HL-60 (cell line): ENCODE data around the gene DSCAML1.

ENCODE experiments used
- GABPA ChIP-seq: IDR thresholded peaks from 2 replicates; pipeline ENCODE4 v1.6.1; 2012; ENCODE audit warnings: low read depth
- POLR2AphosphoS5 ChIP-seq: IDR thresholded peaks from 2 replicates; pipeline ENCODE4 v1.6.1; 2012; ENCODE audit warnings: low read depth
- SPI1 ChIP-seq: IDR thresholded peaks from 2 replicates; pipeline ENCODE4 v1.6.1; 2012; ENCODE audit warnings: low read depth, mild to moderate bottlenecking, borderline replicate concordance
- TF ChIP-seq, protein P1 (sequence below): IDR thresholded peaks from one replicate; pipeline ENCODE4 v1.5.1; 2011; ENCODE audit warnings: low read length, control low read depth, inconsistent platforms; ENCODE audit not compliant: insufficient read depth
- TF ChIP-seq, protein P2 (sequence below): IDR thresholded peaks from 2 replicates; pipeline ENCODE4 v1.6.1; 2012; ENCODE audit warnings: low read depth; ENCODE audit not compliant: insufficient replicate concordance

- TF ChIP-seq, protein P1, sequence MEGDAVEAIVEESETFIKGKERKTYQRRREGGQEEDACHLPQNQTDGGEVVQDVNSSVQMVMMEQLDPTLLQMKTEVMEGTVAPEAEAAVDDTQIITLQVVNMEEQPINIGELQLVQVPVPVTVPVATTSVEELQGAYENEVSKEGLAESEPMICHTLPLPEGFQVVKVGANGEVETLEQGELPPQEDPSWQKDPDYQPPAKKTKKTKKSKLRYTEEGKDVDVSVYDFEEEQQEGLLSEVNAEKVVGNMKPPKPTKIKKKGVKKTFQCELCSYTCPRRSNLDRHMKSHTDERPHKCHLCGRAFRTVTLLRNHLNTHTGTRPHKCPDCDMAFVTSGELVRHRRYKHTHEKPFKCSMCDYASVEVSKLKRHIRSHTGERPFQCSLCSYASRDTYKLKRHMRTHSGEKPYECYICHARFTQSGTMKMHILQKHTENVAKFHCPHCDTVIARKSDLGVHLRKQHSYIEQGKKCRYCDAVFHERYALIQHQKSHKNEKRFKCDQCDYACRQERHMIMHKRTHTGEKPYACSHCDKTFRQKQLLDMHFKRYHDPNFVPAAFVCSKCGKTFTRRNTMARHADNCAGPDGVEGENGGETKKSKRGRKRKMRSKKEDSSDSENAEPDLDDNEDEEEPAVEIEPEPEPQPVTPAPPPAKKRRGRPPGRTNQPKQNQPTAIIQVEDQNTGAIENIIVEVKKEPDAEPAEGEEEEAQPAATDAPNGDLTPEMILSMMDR, result no peak
- TF ChIP-seq POLR2AphosphoS5, result no peak
- no peak for TF ChIP-seq SPI1
- no peak for TF ChIP-seq GABPA
- TF ChIP-seq, protein P2, sequence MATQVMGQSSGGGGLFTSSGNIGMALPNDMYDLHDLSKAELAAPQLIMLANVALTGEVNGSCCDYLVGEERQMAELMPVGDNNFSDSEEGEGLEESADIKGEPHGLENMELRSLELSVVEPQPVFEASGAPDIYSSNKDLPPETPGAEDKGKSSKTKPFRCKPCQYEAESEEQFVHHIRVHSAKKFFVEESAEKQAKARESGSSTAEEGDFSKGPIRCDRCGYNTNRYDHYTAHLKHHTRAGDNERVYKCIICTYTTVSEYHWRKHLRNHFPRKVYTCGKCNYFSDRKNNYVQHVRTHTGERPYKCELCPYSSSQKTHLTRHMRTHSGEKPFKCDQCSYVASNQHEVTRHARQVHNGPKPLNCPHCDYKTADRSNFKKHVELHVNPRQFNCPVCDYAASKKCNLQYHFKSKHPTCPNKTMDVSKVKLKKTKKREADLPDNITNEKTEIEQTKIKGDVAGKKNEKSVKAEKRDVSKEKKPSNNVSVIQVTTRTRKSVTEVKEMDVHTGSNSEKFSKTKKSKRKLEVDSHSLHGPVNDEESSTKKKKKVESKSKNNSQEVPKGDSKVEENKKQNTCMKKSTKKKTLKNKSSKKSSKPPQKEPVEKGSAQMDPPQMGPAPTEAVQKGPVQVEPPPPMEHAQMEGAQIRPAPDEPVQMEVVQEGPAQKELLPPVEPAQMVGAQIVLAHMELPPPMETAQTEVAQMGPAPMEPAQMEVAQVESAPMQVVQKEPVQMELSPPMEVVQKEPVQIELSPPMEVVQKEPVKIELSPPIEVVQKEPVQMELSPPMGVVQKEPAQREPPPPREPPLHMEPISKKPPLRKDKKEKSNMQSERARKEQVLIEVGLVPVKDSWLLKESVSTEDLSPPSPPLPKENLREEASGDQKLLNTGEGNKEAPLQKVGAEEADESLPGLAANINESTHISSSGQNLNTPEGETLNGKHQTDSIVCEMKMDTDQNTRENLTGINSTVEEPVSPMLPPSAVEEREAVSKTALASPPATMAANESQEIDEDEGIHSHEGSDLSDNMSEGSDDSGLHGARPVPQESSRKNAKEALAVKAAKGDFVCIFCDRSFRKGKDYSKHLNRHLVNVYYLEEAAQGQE, result no peak
Measured at GRCh38 chr11:117482881-117483280, 314.1 kb downstream of the DSCAML1 start.
